ENCODE measurements around the gene TMEM120A.

- TF ChIP-seq EZH2phosphoT487 (IDR thresholded peaks at IDR 0.05; ENCODE audit: borderline replicate concordance, low read length) = no peak
- no peak for TF ChIP-seq CTCF (IDR thresholded peaks at IDR 0.05; ENCODE audit: low read depth, low read length, poor library complexity, severe bottlenecking)
Observed at GRCh38 chr7:75953931-75954330, 40.5 kb downstream of the TMEM120A start.
